NCI-H345 treated with DMSO at 0.1 percent for 48 hours (cell line): ENCODE measurements around the gene PTPRT.
"Not testable (repeated sequence)": the region's sequence is repeated elsewhere in the genome, so short reads cannot be mapped to it uniquely, and the experiment has no call there.

Experiments used
- DNase-seq: peaks from one replicate; lab custom pipeline; 2025; ENCODE audit not compliant: unreplicated experiment; lab: John Stamatoyannopoulos, UW

The PTPRT gene

GRCh38 chr20:42258564-42259302, 931.0 kb downstream of the PTPRT start:
- no peak for DNase-seq

GRCh38 chr20:42255821-42256220, 933.9 kb downstream of the PTPRT start:
- DNase-seq, result no peak

GRCh38 chr20:42254673-42255072, 935.0 kb downstream of the PTPRT start:
- DNase-seq, result no peak

- DNase-seq, result no peak
Measured at GRCh38 chr20:42252116-42252515, 937.6 kb downstream of the PTPRT start.

GRCh38 chr20:42218621-42219374, 970.9 kb downstream of the PTPRT start:
- DNase-seq, result no peak

- DNase-seq, result no peak
Measured at GRCh38 chr20:42214074-42214473, 975.6 kb downstream of the PTPRT start.

- DNase-seq, result no peak
Measured at GRCh38 chr20:42212391-42212790, 977.3 kb downstream of the PTPRT start.

GRCh38 chr20:42206557-42206956, 983.1 kb downstream of the PTPRT start:
- DNase-seq, result not testable (repeated sequence)

- DNase-seq, result no peak
Measured at GRCh38 chr20:42204109-42204660, 985.5 kb downstream of the PTPRT start.

- DNase-seq, result no peak
Measured at GRCh38 chr20:42197599-42197998, 992.1 kb downstream of the PTPRT start.

GRCh38 chr20:42193119-42193518, 996.6 kb downstream of the PTPRT start:
- DNase-seq, result no peak

- DNase-seq, result no peak
Measured at GRCh38 chr20:42192321-42192720, 997.4 kb downstream of the PTPRT start.

- DNase-seq, result no peak
Measured at GRCh38 chr20:42191140-42191860, 998.4 kb downstream of the PTPRT start.

- DNase-seq, result no peak
Measured at GRCh38 chr20:42190084-42190483, 999.6 kb downstream of the PTPRT start.

GRCh38 chr20:42186337-42186736, 1003.4 kb downstream of the PTPRT start:
- no peak for DNase-seq

- no peak for DNase-seq
Measured at GRCh38 chr20:42183147-42183546, 1006.6 kb downstream of the PTPRT start.

GRCh38 chr20:42181064-42181463, 1008.6 kb downstream of the PTPRT start:
- no peak for DNase-seq

GRCh38 chr20:42179768-42180167, 1009.9 kb downstream of the PTPRT start:
- DNase-seq, result no peak

- no peak for DNase-seq
Measured at GRCh38 chr20:42173440-42173839, 1016.3 kb downstream of the PTPRT start.

GRCh38 chr20:42164121-42164890, 1025.4 kb downstream of the PTPRT start:
- no peak for DNase-seq
